Dendritic cell treated with granulocyte-macrophage colony-stimulating factor and Interleukin-4, amounts not matched to agents 40 ng/mL and 50 ng/mL, for 4 days (primary cell): ENCODE measurements around the gene DGKK.

Source experiments
- H3K27ac Mint-ChIP-seq: one replicate; pipeline ENCODE4 v1.8.0; 2022; ENCODE audit warnings: mild to moderate bottlenecking, mixed read lengths
- H3K27me3 Mint-ChIP-seq: one replicate; pipeline ENCODE4 v1.8.0; 2022; ENCODE audit warnings: mild to moderate bottlenecking, mixed read lengths
- H3K36me3 Mint-ChIP-seq: one replicate; pipeline ENCODE4 v1.8.0; 2022; ENCODE audit warnings: low read depth, mixed read lengths
- H3K4me1 Mint-ChIP-seq: one replicate; pipeline ENCODE4 v1.8.0; 2022; ENCODE audit warnings: low read depth, mixed read lengths
- H3K4me3 Mint-ChIP-seq: one replicate; pipeline ENCODE4 v1.8.0; 2022; ENCODE audit warnings: mild to moderate bottlenecking, moderate library complexity, mixed read lengths
- H3K9me3 Mint-ChIP-seq: one replicate; pipeline ENCODE4 v1.8.0; 2022; ENCODE audit warnings: mixed read lengths
- intact Hi-C: fragments of 100-400 bp; cut with micrococcal nuclease; formaldehyde crosslinking; loops from one replicate; pipeline ENCODE4 v1.15.0; 2022

DGKK gene

DNA sequence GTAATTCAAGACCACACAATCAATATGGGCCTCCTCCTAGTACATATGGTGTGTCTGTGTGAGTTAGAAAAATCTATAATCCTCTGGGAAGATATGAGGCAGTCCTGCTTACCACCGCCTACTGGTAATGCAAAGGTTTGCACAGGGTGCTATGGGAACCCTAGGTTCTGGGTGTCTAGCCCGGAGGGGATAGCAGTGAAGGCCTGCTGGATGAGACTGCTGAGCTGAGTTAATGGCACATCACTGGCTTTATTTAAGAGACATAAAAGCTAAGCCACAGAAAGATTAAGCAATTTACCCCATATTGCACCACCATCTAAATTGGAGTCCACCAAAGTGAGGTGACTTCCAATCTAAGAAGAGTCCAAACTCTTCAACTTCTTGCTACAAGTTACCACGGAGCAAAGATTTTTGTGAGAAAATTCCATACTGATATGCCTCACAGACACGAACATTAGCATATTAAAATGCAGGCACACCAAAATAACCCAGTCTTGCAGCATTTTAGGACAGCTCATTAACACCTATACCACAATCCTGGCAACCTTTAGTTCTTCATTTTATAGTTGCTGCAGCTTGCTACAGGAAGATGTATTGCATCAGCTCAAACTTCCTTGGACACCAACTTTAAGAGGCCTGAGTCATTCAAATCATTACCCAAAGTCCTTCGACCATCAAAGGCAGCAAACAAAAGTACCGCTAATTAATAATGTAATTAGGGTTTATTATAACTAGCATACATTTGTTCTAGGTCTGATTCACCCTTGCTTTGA is 13.7 kb downstream of the DGKK start:
- Mint-ChIP-seq H3K27me3 (no peaks in the 10 kb centered on the region), H3K4me1 (no peaks in the 10 kb centered on the region), H3K36me3 (no peaks in the 10 kb centered on the region), H3K9me3 (no peaks in the 10 kb centered on the region), H3K4me3 (no peak overlapping the region), H3K27ac (no peak overlapping the region)
- intact Hi-C loops = no loop called here

DNA sequence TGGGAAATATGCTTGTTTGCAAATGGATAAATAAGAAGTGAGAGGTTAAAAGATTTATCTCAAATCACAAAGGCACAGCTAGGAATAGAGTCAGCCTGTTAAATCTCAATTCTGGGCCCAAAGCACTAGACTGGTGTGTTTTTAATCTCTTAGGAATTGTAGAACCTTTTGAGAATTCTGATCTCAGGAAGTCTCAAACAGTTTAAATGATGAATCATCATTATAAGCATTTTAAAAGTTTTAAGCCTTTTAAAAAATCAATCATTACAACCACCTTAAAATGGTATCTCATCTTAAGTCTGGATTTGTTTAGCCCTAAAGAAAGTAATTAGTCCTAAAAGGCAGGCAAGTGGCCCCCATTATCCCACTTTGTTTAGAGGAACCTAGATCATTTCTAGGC is 17.8 kb downstream of the DGKK start:
- Mint-ChIP-seq H3K36me3 (no peaks in the 10 kb centered on the region), H3K4me1 (no peaks in the 10 kb centered on the region), H3K27me3 (no peaks in the 10 kb centered on the region), H3K4me3 (no peak overlapping the region), H3K9me3 (no peaks in the 10 kb centered on the region), H3K27ac (no peak overlapping the region)
- intact Hi-C loops = no loop called here

DNA sequence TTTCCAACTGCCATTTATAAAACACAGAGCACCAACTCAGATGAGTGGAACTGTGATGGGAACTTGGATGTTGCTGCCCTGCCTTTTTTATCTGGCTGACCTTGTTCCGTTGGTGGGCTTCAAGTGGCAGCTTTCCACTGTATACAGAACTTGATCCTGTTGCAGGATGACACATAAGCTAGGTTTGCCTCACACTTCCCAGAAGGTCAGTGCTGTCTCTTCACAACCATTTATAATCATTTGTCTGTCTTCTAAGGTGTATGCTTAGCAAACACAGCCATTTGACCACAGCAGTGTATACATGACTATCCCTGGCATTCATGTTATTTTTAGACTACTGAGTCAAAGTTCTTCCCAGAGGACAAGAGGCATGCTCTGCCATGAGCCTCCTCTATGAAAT is 20.3 kb downstream of the DGKK start:
- no peak overlapping the region for H3K27ac Mint-ChIP-seq
- H3K4me3 Mint-ChIP-seq = no peak overlapping the region
- H3K27me3 Mint-ChIP-seq = no peaks in the 10 kb centered on the region
- no peaks in the 10 kb centered on the region for H3K9me3 Mint-ChIP-seq
- no peaks in the 10 kb centered on the region for H3K4me1 Mint-ChIP-seq
- intact Hi-C loops = no loop called here
- no peaks in the 10 kb centered on the region for H3K36me3 Mint-ChIP-seq

DNA sequence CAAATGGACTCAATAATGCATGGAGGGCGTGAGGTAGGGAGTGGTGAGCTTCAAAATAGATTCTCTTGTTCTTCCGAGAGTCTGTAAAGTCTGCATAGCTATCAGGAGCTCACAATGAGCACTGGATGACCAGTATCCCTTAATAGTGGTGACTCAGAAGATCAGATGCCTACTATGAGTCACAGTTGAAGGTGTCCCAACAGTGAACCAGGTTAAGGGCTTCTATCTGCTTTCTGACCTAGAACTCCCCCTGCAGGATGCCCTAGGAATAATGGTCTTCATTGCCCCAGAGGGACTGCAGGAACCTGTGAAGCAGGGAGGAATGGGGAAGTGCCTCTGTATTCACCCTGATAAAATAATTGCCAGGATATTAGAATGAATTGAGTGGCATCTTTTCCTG is 22.1 kb downstream of the DGKK start:
- intact Hi-C loops = no loop called here
- Mint-ChIP-seq H3K27me3 (no peaks in the 10 kb centered on the region), H3K9me3 (no peaks in the 10 kb centered on the region), H3K27ac (no peak overlapping the region), H3K4me1 (no peaks in the 10 kb centered on the region), H3K36me3 (no peaks in the 10 kb centered on the region), H3K4me3 (no peak overlapping the region)

DNA sequence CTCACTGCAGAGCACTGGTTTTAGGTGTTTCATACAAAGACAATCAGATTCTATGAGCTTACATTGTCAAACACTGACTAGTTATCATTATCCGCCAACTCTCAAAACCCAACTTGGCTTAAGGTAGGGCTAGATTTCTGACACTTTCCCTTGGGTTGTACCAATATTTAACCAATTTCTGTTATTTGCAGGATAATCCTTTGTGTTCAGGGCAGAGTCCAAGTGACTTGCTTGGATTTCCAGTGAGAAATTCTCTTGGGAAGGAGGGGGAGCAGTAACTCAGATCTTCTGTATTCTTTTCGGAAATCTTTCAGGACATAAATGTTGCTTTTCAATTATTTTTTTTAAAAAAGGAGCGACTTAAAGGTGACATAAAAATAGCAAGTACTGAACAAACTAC is 23.1 kb downstream of the DGKK start:
- H3K27me3 Mint-ChIP-seq = no peaks in the 10 kb centered on the region
- no peaks in the 10 kb centered on the region for H3K9me3 Mint-ChIP-seq

DNA sequence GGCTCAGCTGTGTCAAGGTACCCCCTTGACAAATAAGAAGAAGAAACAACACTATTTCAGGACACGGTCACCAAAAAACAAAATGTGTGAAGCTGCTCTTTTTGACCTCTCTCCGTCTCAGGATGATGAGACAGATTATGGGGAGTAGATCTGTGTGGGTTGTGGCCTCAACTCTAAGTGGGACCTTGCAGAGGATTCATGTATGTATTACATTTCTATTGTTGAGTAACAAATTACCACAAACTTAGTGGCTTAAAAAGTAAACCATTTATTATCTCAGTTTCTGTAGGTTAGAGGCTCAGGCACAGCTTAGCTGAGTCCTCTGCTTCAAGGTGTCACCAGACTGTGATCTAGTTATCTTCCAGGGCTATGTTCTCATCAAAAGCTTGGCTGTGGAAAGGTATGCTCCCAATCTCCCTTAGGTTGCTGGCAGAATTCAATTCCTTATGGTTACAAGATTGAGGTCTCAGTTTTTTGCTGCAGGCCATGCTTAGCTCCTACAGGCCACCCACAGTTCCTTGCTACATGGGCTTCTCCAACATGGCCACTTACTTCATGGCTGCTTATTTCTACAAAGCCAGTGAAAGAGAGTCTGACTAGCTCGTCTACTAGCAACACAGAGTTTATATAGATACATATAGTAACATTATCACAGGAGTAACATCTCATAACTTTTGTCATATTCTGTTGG is 28.1 kb downstream of the DGKK start:
- Mint-ChIP-seq H3K36me3 (no peaks in the 10 kb centered on the region), H3K27me3 (no peaks in the 10 kb centered on the region), H3K9me3 (no peaks in the 10 kb centered on the region), H3K27ac (no peak overlapping the region), H3K4me1 (no peaks in the 10 kb centered on the region), H3K4me3 (no peak overlapping the region)
- intact Hi-C loops = no loop called here

More for the DNA sequence above, 23.1 kb downstream of the DGKK start:
- Mint-ChIP-seq H3K4me3 (no peak overlapping the region), H3K27ac (no peak overlapping the region), H3K36me3 (no peaks in the 10 kb centered on the region), H3K4me1 (no peaks in the 10 kb centered on the region)
- intact Hi-C loops = no loop called here

DNA sequence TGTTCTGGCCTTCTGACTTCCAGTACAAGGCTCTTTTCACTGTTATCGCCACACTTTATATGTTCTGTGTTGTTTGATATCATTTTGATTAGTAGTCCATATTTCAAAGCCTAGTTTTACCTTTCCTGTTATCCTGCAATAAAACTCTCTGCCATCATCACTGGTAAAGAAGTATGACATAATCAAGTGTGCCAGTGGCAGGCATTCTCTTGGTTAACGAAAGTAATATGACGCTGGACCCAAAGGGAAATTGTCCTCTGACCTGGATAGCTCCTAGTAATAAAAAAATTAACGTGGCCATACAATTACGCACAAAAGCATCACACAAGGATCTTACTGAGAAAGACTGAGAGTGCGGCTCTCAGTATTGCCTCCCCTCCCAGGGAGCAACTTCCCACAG is 33.8 kb downstream of the DGKK start:
- Mint-ChIP-seq H3K9me3 (no peaks in the 10 kb centered on the region), H3K27me3 (no peaks in the 10 kb centered on the region), H3K36me3 (no peaks in the 10 kb centered on the region), H3K4me1 (no peaks in the 10 kb centered on the region), H3K27ac (no peak overlapping the region), H3K4me3 (no peak overlapping the region)
- intact Hi-C loops = no loop called here

DNA sequence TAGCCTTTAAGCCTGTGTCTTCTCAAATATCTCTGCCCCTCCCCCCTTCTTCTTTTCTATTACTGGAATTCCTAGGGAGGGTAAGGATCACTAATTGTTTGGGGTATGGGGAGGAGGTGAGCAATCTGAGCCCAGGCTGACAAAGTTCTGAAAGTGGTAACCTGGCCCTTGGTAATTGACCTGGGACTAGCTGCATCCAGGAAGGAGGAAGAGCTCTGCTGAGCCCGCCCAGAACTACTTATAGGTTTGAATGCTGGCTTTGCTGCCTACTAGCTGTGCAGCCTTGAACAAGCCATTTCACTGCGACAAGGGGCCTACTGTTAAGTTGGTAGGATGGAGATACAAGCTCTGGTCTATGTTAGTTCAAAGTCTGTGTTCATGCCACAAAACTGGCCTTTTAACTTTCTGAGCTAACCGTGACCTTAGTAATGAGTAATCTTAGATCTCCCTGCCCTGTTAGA is 37.8 kb downstream of the DGKK start:
- H3K36me3 Mint-ChIP-seq = no peaks in the 10 kb centered on the region
- no peak overlapping the region for H3K4me3 Mint-ChIP-seq
- H3K27ac Mint-ChIP-seq = no peak overlapping the region
- H3K9me3 Mint-ChIP-seq = no peaks in the 10 kb centered on the region
- intact Hi-C loops = no loop called here
- no peaks in the 10 kb centered on the region for H3K27me3 Mint-ChIP-seq
- H3K4me1 Mint-ChIP-seq = peaks cover 5% of the 10 kb centered on the region

DNA sequence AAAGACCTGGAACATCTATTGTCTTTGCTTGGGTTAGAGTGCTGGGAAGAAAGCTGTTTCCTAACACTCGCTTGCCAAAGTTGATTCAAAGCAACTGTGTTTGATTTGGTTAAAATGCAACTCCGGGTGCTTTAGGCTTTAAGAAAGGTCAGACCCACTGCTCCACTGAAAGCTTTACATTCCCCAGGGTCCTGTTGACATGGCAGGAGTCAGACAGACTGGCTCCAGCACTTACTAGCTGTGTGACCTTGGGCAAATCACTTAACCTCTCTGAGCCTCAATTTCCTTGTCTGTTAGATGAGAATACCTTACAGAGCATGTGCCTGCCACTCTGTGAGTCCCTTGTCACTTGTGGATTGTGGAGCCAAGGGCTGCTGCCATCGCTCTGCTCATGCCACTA is 39.0 kb downstream of the DGKK start:
- Mint-ChIP-seq H3K4me1 (peaks cover 5% of the 10 kb centered on the region), H3K36me3 (no peaks in the 10 kb centered on the region), H3K4me3 (no peak overlapping the region), H3K27ac (no peak overlapping the region), H3K27me3 (no peaks in the 10 kb centered on the region), H3K9me3 (no peaks in the 10 kb centered on the region)
- intact Hi-C loops = no loop called here

DNA sequence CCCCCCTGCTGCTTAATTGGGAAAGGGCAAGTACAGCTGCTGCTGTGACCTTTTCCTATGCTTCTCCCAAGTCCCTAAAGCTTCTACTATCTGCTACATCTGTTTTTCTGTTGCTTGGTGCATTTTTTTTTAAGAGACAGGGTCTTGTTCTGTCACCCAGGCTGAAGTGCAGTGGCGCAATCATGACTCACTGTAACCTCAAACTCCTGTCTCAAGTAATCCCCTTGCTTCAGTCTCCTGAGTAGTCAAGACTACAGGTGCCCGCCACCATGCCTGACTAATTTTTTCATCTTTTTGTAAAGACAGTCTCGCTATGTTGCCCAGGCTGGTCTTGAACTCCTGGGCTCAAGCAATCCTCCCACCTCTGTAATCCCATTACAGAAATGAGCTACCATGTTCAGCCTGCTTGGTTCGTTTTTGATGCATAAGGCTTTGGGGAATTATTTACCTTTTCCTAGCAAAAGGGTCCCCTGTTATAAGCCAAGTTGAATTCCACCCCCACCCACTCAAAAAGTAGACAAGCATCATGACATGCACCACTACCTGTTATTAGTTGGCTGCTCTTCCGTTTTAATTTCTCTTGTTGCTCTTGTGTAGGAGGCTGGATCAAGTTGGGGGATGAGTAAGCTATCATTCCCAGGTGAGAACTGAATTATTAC is 39.6 kb downstream of the DGKK start:
- intact Hi-C loops = no loop called here
- Mint-ChIP-seq H3K27me3 (no peaks in the 10 kb centered on the region), H3K27ac (no peak overlapping the region), H3K9me3 (no peaks in the 10 kb centered on the region), H3K4me1 (peaks cover 5% of the 10 kb centered on the region), H3K36me3 (no peaks in the 10 kb centered on the region), H3K4me3 (no peak overlapping the region)

DNA sequence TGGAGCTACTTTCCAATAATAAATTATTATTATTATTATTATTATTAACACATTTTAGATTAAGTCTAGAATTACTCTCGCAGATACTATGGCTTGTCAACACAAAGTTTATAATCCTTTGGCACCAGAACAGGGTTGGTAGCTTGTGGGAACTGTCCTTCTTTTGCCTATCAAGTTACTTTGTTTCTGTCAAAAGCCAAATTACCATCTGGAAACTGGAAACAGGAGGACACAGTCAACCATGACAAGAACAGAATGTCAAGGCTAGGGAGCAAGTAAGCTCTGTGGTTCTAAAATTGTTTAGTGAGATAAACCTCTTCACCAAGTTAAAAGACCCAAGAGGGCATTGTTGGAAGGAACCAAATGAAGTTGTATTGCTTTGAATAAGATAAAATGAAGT is 42.5 kb downstream of the DGKK start:
- Mint-ChIP-seq H3K9me3 (no peaks in the 10 kb centered on the region), H3K4me3 (no peak overlapping the region)

DNA sequence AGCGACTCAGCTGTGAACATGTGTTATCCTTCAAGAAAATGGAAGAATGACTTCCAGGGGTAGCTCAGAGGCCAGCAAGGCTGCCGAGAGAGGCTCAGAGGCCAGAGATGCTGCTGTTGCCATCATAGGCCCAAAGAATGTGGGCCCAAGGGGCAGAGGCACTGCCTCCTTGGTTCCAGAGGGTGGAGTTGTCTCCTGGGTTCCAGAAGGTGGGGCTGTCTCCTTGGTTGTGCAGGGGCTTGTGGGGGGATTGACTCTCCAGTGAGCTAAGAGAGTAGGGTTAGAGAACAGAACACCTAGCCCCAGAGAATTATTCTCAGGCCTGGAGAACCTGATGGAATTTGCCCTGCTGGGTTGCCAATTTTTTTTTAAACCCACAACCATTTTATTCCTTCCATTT is 62.6 kb downstream of the DGKK start:
- no peak overlapping the region for H3K4me3 Mint-ChIP-seq
- H3K4me1 Mint-ChIP-seq = no peaks in the 10 kb centered on the region
- H3K27ac Mint-ChIP-seq = no peak overlapping the region

More for the DNA sequence above, 42.5 kb downstream of the DGKK start:
- intact Hi-C loops = no loop called here
- H3K27ac Mint-ChIP-seq = no peak overlapping the region
- peaks cover 5% of the 10 kb centered on the region for H3K4me1 Mint-ChIP-seq
- H3K27me3 Mint-ChIP-seq = no peaks in the 10 kb centered on the region
- no peaks in the 10 kb centered on the region for H3K36me3 Mint-ChIP-seq

DNA sequence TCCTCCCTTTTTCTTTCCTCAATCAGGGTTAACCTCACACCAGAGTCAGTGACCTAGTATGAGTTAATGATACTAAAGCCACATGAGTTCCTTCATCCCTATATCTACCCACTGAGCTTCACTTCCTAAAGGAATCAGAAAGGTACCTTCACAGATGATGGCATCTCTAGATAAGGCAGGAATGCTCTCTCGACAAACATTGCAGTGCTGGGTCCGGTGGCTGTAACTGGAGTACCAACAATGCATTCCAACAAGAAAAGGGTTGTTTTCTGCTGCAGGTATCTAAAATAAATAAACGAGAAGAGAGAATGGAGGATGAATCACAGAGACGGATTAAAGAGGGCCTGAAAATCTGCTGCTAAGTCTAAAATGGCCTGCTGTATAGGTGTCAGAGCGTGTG is 66.7 kb downstream of the DGKK start:
- H3K27me3 Mint-ChIP-seq = no peaks in the 10 kb centered on the region
- no peak overlapping the region for H3K27ac Mint-ChIP-seq
- intact Hi-C loops = no loop called here

More for the DNA sequence above, 62.6 kb downstream of the DGKK start:
- Mint-ChIP-seq H3K9me3 (peaks cover 7% of the 10 kb centered on the region), H3K27me3 (no peaks in the 10 kb centered on the region), H3K36me3 (no peaks in the 10 kb centered on the region)
- intact Hi-C loops = no loop called here

DNA sequence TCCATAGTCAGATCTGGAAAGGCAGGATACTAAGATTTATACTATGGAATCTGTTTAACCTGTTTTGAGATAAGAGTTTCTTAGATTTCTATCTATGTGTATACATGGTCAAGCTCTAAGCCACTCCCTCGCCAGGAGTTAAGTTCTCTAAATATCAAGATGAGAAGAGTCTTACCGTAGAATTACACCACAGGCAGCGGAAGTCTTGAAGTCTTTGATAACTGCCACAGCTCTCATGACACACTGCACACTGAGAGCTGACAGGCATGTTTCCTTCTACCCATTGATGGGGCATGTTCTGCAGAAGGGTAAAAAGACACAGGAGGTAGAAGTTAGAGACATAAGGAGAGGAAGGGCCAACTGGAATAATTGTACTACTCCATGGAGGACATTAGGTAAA is 67.7 kb downstream of the DGKK start:
- Mint-ChIP-seq H3K27ac (no peak overlapping the region), H3K9me3 (no peaks in the 10 kb centered on the region), H3K4me1 (no peaks in the 10 kb centered on the region), H3K36me3 (no peaks in the 10 kb centered on the region), H3K4me3 (no peak overlapping the region), H3K27me3 (no peaks in the 10 kb centered on the region)
- intact Hi-C loops = no loop called here

More for the DNA sequence above, 66.7 kb downstream of the DGKK start:
- Mint-ChIP-seq H3K9me3 (peaks cover 5% of the 10 kb centered on the region), H3K4me1 (no peaks in the 10 kb centered on the region), H3K36me3 (no peaks in the 10 kb centered on the region), H3K4me3 (no peak overlapping the region)
